ENCODE data around the gene MT1G. TPM values are rescaled to one million over a fixed set of nuclear protein-coding genes. Genes with fewer than 3 reads are reported as not detected.

The MT1G gene
- total RNA-seq, 1 experiment from 2014 or later = not detected

GRCh38 chr16:56653218-56653617, 14.6 kb downstream of the MT1G start:
- Mint-ChIP-seq H3K4me1 (ENCODE audit: insufficient read depth, unreplicated experiment) (peaks cover 21% of the 10 kb centered on the region), H3K27me3 (ENCODE audit: insufficient read depth, unreplicated experiment) (no peaks in the 10 kb centered on the region), H3K36me3 (ENCODE audit: insufficient read depth, unreplicated experiment) (peaks cover 4% of the 10 kb centered on the region), H3K27ac (ENCODE audit: low read depth, unreplicated experiment) (no peak overlapping the region), H3K9me3 (ENCODE audit: unreplicated experiment) (no peaks in the 10 kb centered on the region), H3K4me3 (ENCODE audit: unreplicated experiment) (no peak overlapping the region)
- TF ChIP-seq CTCF (IDR thresholded peaks at IDR 0.05; ENCODE audit: unreplicated experiment) = no peak
- ChIA-PET CTCF (interaction anchor here (0.6 to 1.5 kb wide), 3 partner anchors 10 to 52 kb away, joined by 3 to 5 read pairs (median 3); no protein-coding TSS in a partner anchor), POLR2A (interaction anchor here (0.7 to 6.3 kb wide), 6 partner anchors 17 to 145 kb away, joined by 3 to 60 read pairs (median 8); partner anchors contain the start of genes MT1E, MT1X and MT2A)
- intact Hi-C loops (cut with micrococcal nuclease) = no loop called here
- no peak for DNase-seq (ENCODE audit: unreplicated experiment)
- no TSS peak for BruUV-seq (replicated peaks)

- intact Hi-C loops (cut with micrococcal nuclease) = no loop called here
- Mint-ChIP-seq H3K4me1 (ENCODE audit: insufficient read depth, unreplicated experiment) (peaks cover 15% of the 10 kb centered on the region), H3K9me3 (ENCODE audit: unreplicated experiment) (no peaks in the 10 kb centered on the region), H3K27ac (ENCODE audit: low read depth, unreplicated experiment) (no peak overlapping the region), H3K4me3 (ENCODE audit: unreplicated experiment) (no peak overlapping the region), H3K36me3 (ENCODE audit: insufficient read depth, unreplicated experiment) (peaks cover 4% of the 10 kb centered on the region), H3K27me3 (ENCODE audit: insufficient read depth, unreplicated experiment) (no peaks in the 10 kb centered on the region)
- no peak for TF ChIP-seq CTCF (IDR thresholded peaks at IDR 0.05; ENCODE audit: unreplicated experiment)
- POLR2A ChIA-PET = interaction anchor here (0.7 to 6.3 kb wide), 6 partner anchors 8 to 144 kb away, joined by 3 to 60 read pairs (median 4); partner anchors contain the start of genes MT1E and MT2A
- CTCF ChIA-PET = interaction anchor here (0.6 to 1.5 kb wide), 4 partner anchors 9 to 496 kb away, joined by 3 to 5 read pairs (median 4); no protein-coding TSS in a partner anchor
- DNase-seq (ENCODE audit: unreplicated experiment) = no peak
- no TSS peak for BruUV-seq (replicated peaks)
Measured at GRCh38 chr16:56652600-56652999, 15.3 kb downstream of the MT1G start.

- DNase-seq (ENCODE audit: unreplicated experiment) = no peak
- Mint-ChIP-seq H3K36me3 (ENCODE audit: insufficient read depth, unreplicated experiment) (peaks cover 4% of the 10 kb centered on the region), H3K27ac (ENCODE audit: low read depth, unreplicated experiment) (peak within 1 kb of the TSS; percentile 46), H3K27me3 (ENCODE audit: insufficient read depth, unreplicated experiment) (no peaks in the 10 kb centered on the region), H3K4me3 (ENCODE audit: unreplicated experiment) (no peak within 1 kb of the TSS), H3K4me1 (ENCODE audit: insufficient read depth, unreplicated experiment) (peaks cover 10% of the 10 kb centered on the region), H3K9me3 (ENCODE audit: unreplicated experiment) (no peaks in the 10 kb centered on the region)
- intact Hi-C loops (cut with micrococcal nuclease) = loop anchor here (2.0 kb wide), 1 partner anchor 49 kb away; no protein-coding TSS in a partner anchor
- no TSS peak for BruUV-seq (replicated peaks)
- TF ChIP-seq CTCF (IDR thresholded peaks at IDR 0.05; ENCODE audit: unreplicated experiment) = no peak
- ChIA-PET POLR2A (interaction anchor here (0.6 to 6.3 kb wide), 2 partner anchors 32 to 43 kb away, joined by 3 to 50 read pairs; partner anchors contain the start of gene MT2A), CTCF (interaction anchor here (0.6 to 1.5 kb wide), 2 partner anchors 50 to 243 kb away, joined by 3 to 5 read pairs; no protein-coding TSS in a partner anchor)
Measured at GRCh38 chr16:56651586-56651985, 16.3 kb downstream of the MT1G start, which contains the start of gene MT1B. Gene MT1B, plus strand, starts transcription at chr16:56651886. Its CDS starts 68 bp downstream, at chr16:56651954.

- peaks cover 4% of the 10 kb centered on the region for H3K36me3 Mint-ChIP-seq (ENCODE audit: insufficient read depth, unreplicated experiment)
- H3K27ac Mint-ChIP-seq (ENCODE audit: low read depth, unreplicated experiment) = no peak overlapping the region
- H3K9me3 Mint-ChIP-seq (ENCODE audit: unreplicated experiment) = no peaks in the 10 kb centered on the region
- H3K27me3 Mint-ChIP-seq (ENCODE audit: insufficient read depth, unreplicated experiment) = no peaks in the 10 kb centered on the region
- H3K4me1 Mint-ChIP-seq (ENCODE audit: insufficient read depth, unreplicated experiment) = peaks cover 10% of the 10 kb centered on the region
- BruUV-seq (replicated peaks) = no TSS peak
- no peak overlapping the region for H3K4me3 Mint-ChIP-seq (ENCODE audit: unreplicated experiment)
- TF ChIP-seq CTCF (IDR thresholded peaks at IDR 0.05; ENCODE audit: unreplicated experiment) = no peak
- peak; percentile 90 for DNase-seq (ENCODE audit: unreplicated experiment)
- CTCF ChIA-PET = interaction anchor here (0.6 kb wide), 1 partner anchor 127 kb away, joined by 4 read pairs; no protein-coding TSS in a partner anchor
- intact Hi-C loops (cut with micrococcal nuclease) = loop anchor here (2.0 kb wide), 1 partner anchor 51 kb away; no protein-coding TSS in a partner anchor
- POLR2A ChIA-PET = interaction anchor here (0.7 to 1.7 kb wide), 10 partner anchors 8 to 52 kb away, joined by 3 to 7 read pairs (median 5); partner anchors contain the start of genes MT1E, MT1X and MT2A
Measured at GRCh38 chr16:56649820-56650219, 18.0 kb downstream of the MT1G start.
